ENCODE data around the gene ZBTB7C.

The ZBTB7C gene

DNA sequence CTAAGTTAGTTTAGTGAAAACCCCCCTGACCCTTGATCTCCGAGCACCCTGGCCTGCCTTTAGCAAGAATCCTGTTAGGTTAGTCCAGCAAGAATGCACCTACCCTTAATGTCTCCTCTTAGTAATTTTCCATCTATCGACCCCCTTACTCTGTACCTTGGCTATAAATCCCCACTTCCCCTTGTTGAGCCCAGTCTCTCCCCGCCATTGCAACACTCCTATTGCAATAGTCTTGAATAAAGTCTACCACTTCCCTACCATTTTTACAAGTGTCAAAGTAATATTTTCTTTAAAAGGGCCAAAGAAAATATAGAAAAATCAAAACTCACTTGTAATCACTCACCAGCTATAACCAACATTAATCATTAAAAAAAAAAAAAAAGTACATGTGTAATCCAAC lies 4.2 kb upstream of the ZBTB7C start:
- H3K36me3 ChIP-seq (ENCODE audit: insufficient read depth, low read length) = no peaks in the 10 kb centered on the region
- H3K27ac ChIP-seq (ENCODE audit: low read depth, low read length) = no peak overlapping the region
- no peak overlapping the region for H3K9ac ChIP-seq (ENCODE audit: low read length)
- H3K27me3 ChIP-seq (ENCODE audit: control insufficient read depth in 1 of 2, insufficient read depth in 2 of 2, low read length in 2 of 2) = peaks cover 20 to 34% of the 10 kb centered on the region in 2 donors
- H3K4me1 ChIP-seq (ENCODE audit: insufficient read depth, low read length) = peaks cover 10% of the 10 kb centered on the region
- no peaks in the 10 kb centered on the region for H3K9me3 ChIP-seq (ENCODE audit: low read length)
- H3K4me3 ChIP-seq (ENCODE audit: low read depth in 1 of 2, low read length in 2 of 2) = no peak overlapping the region

DNA sequence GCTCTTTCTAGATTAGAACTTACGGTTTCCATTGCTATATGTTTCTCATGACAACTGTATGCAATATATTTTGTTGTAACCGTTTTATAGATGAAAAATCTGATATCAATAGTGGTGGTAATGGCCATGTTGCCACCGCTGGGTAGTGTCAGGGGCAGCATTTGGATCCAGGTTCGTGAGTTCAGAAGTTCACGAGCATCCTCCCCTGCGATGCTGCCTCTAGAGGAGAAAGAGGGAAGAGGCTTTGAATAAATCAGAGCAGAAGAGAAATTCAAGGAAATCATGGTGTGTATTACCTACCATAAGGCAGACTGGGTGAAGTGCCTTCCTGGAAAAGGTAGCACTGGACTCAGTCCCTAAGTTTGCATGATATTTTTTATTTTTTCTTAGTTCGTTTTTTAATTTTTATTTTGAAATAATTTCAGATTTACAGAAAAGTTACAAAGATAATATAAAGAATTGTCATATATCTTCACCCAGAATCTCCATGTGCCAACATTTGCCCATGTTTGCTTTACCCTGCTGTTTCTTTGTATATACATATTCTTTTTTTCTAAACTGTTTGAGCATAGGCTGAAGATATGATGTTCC lies 3.3 kb upstream of the ZBTB7C start:
- H3K9ac ChIP-seq (ENCODE audit: low read length) = no peak overlapping the region
- peaks cover 27 to 43% of the 10 kb centered on the region in 2 donors for H3K27me3 ChIP-seq (ENCODE audit: control insufficient read depth in 1 of 2, insufficient read depth in 2 of 2, low read length in 2 of 2)
- no peak overlapping the region for H3K27ac ChIP-seq (ENCODE audit: low read depth, low read length)
- no peak overlapping the region for H3K4me3 ChIP-seq (ENCODE audit: low read depth in 1 of 2, low read length in 2 of 2)
- no peaks in the 10 kb centered on the region for H3K9me3 ChIP-seq (ENCODE audit: low read length)
- no peaks in the 10 kb centered on the region for H3K36me3 ChIP-seq (ENCODE audit: insufficient read depth, low read length)
- peaks cover 16% of the 10 kb centered on the region for H3K4me1 ChIP-seq (ENCODE audit: insufficient read depth, low read length)

DNA sequence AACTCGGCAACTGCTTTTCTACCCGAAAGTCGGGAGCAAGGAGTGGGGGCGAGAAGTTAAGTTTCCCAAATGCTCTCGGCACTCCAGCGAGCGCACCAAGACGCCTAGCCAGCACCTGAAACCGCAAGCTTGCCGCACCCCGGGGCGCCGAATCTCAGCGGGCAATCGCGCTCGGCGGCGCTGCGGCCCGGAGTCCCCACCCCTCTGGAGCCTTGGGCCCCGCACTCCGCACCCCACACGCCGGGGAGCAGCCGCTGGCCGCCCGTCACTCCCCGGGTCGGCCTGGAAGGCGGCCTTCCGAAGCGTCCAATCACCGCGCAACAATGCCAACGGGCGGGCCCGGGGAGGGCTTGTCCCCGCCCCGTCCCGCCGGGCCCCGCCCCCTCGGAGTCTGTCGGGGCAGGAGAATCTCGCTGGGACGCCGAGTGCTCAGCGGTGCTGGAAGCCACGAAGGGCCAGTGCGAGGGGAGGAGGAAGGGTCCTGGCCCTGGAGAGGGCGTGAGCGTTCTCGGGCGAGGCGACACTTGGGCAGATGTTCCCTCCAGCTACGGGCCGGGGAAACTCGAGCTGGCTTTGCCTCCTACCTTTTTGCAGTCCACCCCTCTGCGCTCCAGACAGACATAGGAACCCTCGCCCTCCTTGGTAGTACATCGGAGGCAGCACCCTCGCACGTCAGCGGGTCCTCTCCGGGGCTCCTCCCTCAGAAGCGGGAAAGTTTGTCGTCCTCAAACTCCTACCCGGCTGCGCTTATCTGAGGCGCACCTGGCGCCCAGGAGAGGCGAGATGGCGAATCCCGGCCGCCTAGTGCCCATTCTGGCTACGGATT lies 1.1 kb upstream of the ZBTB7C start:
- H3K4me1 ChIP-seq (ENCODE audit: insufficient read depth, low read length) = peaks cover 16% of the 10 kb centered on the region
- H3K4me3 ChIP-seq (ENCODE audit: low read depth in 1 of 2, low read length in 2 of 2) = peak overlapping the region; percentile 62 to 71
- peak overlapping the region; percentile 45 for H3K27ac ChIP-seq (ENCODE audit: low read depth, low read length)
- H3K9ac ChIP-seq (ENCODE audit: low read length) = no peak overlapping the region
- H3K27me3 ChIP-seq (ENCODE audit: control insufficient read depth in 1 of 2, insufficient read depth in 2 of 2, low read length in 2 of 2) = peaks cover 33 to 59% of the 10 kb centered on the region in 2 donors
- no peaks in the 10 kb centered on the region for H3K9me3 ChIP-seq (ENCODE audit: low read length)
- H3K36me3 ChIP-seq (ENCODE audit: insufficient read depth, low read length) = no peaks in the 10 kb centered on the region

DNA sequence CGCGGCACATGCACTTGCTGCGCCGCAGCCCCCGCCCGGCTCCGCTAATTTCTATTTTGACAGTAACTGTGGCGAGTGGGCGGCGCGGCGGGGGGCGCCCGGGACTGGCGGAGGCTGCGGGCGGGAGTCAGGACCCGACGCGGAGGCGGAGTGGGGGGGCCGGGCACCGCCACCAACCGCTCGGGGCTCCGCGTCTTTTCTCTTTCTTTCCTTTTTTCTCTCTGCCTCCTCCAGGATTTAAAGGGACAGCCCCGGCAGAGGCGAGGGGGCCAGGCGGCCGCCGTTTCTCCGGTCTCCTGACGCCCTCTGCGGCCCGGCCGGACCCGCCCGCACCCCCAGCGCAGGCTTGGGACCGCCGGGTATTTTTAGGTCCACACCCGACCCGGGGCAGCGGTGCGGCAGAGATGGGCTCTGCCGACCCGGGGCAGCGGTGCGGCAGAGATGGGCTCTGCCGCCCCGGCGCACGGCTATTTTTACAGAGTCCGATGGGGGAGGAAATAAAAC lies 460 bp upstream of the ZBTB7C start:
- H3K27me3 ChIP-seq (ENCODE audit: control insufficient read depth in 1 of 2, insufficient read depth in 2 of 2, low read length in 2 of 2) = peaks cover 33 to 61% of the 10 kb centered on the region in 2 donors

DNA sequence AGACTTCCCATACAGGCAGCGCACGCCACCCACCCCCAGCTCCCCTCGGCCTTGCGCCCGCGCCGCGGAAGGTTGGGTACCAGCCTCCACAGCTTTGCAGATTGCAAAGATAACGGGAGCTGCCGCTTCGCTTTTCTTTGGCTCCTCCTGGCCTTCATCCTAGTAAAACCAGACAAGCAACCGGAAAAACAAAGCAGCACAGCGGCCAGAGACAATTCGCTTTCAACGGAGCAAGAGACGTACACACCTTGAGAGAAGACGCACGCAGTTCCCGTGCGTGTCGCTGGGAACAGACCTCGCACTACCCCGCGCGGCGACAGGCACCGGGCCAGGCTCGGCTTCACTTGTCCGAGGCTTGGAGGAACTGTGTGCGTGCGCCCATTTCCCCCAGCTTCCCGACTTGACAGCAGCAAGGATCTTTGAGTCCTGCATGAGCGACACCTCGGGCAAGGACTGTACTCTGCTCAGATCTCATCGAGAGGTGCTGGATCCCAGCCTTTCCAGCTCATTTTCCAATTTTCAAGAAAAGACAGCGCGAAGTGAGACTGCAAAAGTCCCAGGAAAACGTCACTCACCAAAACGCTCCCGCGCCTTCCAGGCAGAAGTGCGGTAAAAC lies 964 bp downstream of the ZBTB7C start:
- Histone ChIP-seq H3K27me3 (ENCODE audit: control insufficient read depth in 1 of 2, insufficient read depth in 2 of 2, low read length in 2 of 2) (peaks cover 24 to 61% of the 10 kb centered on the region in 2 donors), H3K4me1 (ENCODE audit: insufficient read depth, low read length) (peaks cover 16% of the 10 kb centered on the region), H3K4me3 (ENCODE audit: low read depth in 1 of 2, low read length in 2 of 2) (peak overlapping the region; percentile 61 to 68), H3K9ac (ENCODE audit: low read length) (no peak overlapping the region), H3K27ac (ENCODE audit: low read depth, low read length) (no peak overlapping the region), H3K36me3 (ENCODE audit: insufficient read depth, low read length) (no peaks in the 10 kb centered on the region), H3K9me3 (ENCODE audit: low read length) (no peaks in the 10 kb centered on the region)

More for the DNA sequence above, 460 bp upstream of the ZBTB7C start:
- peak overlapping the region; percentile 62 to 71 for H3K4me3 ChIP-seq (ENCODE audit: low read depth in 1 of 2, low read length in 2 of 2)
- peaks cover 16% of the 10 kb centered on the region for H3K4me1 ChIP-seq (ENCODE audit: insufficient read depth, low read length)
- H3K27ac ChIP-seq (ENCODE audit: low read depth, low read length) = peak overlapping the region; percentile 45
- no peaks in the 10 kb centered on the region for H3K9me3 ChIP-seq (ENCODE audit: low read length)
- H3K9ac ChIP-seq (ENCODE audit: low read length) = no peak overlapping the region
- no peaks in the 10 kb centered on the region for H3K36me3 ChIP-seq (ENCODE audit: insufficient read depth, low read length)

DNA sequence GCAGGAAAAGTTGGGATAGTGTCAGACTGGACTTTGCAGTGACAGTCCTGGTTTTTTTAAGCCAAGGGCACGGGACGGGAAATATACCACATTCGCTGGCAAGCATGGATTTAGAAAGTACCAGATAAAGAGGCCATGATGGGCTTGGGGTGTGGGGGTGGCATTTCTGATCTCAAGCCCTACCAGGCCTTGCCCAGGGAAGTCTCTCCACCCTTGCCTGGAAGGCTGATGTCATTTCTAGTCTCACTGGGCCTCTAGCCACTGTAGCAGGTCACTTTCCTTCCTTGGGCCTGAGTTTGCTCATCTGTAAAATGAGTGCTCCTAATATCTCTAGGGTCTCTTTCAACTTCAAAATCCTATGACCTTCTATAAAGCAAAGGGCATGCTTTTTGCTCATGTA lies 1.8 kb downstream of the ZBTB7C start:
- H3K27ac ChIP-seq (ENCODE audit: low read depth, low read length) = no peak overlapping the region
- no peak overlapping the region for H3K4me3 ChIP-seq (ENCODE audit: low read depth in 1 of 2, low read length in 2 of 2)
- peaks cover 24 to 58% of the 10 kb centered on the region in 2 donors for H3K27me3 ChIP-seq (ENCODE audit: control insufficient read depth in 1 of 2, insufficient read depth in 2 of 2, low read length in 2 of 2)

DNA sequence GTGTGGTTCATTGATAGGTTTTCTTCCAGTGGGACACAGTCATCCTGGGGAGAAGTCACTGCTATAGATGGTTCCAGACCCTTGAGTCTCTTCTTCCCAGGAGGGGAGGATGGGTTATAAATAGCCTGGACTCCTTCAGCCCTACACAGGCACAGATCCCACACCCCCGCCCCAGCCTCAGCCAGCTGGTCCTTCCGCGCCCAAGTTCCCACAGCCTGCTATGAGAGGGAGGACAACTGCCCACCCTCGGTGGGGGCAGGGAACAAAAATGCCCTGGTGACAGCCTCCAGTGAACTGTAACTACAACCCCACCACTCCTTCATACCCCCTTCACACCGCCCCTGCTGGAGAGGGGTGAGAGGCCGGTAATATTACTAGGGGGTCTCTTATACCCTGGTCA lies 3.2 kb downstream of the ZBTB7C start:
- Histone ChIP-seq H3K4me3 (ENCODE audit: low read depth in 1 of 2, low read length in 2 of 2) (no peak overlapping the region), H3K27ac (ENCODE audit: low read depth, low read length) (no peak overlapping the region), H3K4me1 (ENCODE audit: insufficient read depth, low read length) (peaks cover 15% of the 10 kb centered on the region), H3K27me3 (ENCODE audit: control insufficient read depth in 1 of 2, insufficient read depth in 2 of 2, low read length in 2 of 2) (peaks cover 19 to 44% of the 10 kb centered on the region in 2 donors), H3K9ac (ENCODE audit: low read length) (no peak overlapping the region), H3K9me3 (ENCODE audit: low read length) (no peaks in the 10 kb centered on the region), H3K36me3 (ENCODE audit: insufficient read depth, low read length) (no peaks in the 10 kb centered on the region)

More for the DNA sequence above, 1.8 kb downstream of the ZBTB7C start:
- H3K4me1 ChIP-seq (ENCODE audit: insufficient read depth, low read length) = peaks cover 16% of the 10 kb centered on the region
- H3K9me3 ChIP-seq (ENCODE audit: low read length) = no peaks in the 10 kb centered on the region
- no peaks in the 10 kb centered on the region for H3K36me3 ChIP-seq (ENCODE audit: insufficient read depth, low read length)
- no peak overlapping the region for H3K9ac ChIP-seq (ENCODE audit: low read length)

DNA sequence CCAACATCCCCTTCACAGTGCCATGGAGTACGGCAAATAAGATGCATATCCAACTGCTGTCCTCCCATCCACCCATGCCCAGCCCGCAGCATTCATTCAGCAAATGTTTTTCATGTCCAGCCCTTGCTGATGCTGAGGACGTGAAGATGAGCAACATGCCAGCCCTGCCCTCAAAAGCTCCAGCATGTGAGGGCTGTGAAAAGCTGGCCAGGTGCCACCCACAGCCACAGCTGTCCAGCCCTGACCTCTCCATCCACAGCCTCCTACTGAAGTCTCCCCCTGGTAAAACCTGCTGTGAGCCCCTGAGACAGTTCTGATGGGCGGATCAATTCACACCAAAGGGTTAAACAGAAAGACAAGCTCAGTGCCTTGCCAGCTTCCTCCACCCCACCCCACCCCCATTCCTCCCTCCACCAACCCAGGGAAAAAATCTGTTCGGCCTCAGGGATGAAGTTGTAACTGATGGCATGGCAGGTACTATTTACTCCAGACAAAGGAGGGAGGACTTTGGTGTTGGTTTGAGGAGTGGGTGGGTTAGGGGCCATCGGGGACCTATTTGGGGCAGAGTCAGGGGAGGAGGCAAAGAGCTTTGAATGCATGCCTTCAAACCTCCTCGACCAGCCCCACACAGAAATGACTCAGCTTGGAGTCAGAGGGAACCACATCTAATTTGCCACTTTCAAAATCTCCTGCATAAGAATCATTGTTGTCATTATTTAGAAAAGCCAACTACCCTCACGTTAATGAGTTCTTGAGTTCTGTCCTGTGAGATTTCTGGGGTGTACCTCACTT lies 4.3 kb downstream of the ZBTB7C start:
- no peaks in the 10 kb centered on the region for H3K36me3 ChIP-seq (ENCODE audit: insufficient read depth, low read length)
- no peak overlapping the region for H3K9ac ChIP-seq (ENCODE audit: low read length)
- H3K4me3 ChIP-seq (ENCODE audit: low read depth in 1 of 2, low read length in 2 of 2) = no peak overlapping the region
- peaks cover 14 to 39% of the 10 kb centered on the region in 2 donors for H3K27me3 ChIP-seq (ENCODE audit: control insufficient read depth in 1 of 2, insufficient read depth in 2 of 2, low read length in 2 of 2)
- no peak overlapping the region for H3K27ac ChIP-seq (ENCODE audit: low read depth, low read length)
- H3K9me3 ChIP-seq (ENCODE audit: low read length) = no peaks in the 10 kb centered on the region
- peaks cover 9% of the 10 kb centered on the region for H3K4me1 ChIP-seq (ENCODE audit: insufficient read depth, low read length)

DNA sequence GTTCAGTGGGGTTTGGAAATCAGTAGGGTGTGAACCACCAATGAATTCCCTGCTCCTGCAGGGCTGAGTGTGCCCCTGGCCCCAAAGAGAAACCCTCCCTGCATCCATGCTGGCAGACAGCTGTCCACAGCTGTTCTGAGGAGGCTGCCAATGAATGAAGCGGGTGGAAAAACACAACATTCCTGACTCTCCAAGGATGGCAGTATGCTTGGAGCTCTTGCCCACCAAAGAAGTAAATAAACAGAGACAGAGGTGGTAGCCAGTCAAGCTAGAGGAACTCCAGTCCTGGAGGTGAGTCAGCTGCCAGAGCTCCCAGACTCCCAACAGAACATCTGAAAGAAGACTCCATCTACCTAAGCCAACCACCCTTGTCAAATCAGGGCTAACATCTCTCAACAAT lies 6.2 kb downstream of the ZBTB7C start:
- Histone ChIP-seq H3K27ac (ENCODE audit: low read depth, low read length) (no peak overlapping the region), H3K9me3 (ENCODE audit: low read length) (no peaks in the 10 kb centered on the region), H3K4me3 (ENCODE audit: low read depth in 1 of 2, low read length in 2 of 2) (no peak overlapping the region), H3K36me3 (ENCODE audit: insufficient read depth, low read length) (no peaks in the 10 kb centered on the region), H3K4me1 (ENCODE audit: insufficient read depth, low read length) (peaks cover 2% of the 10 kb centered on the region), H3K9ac (ENCODE audit: low read length) (no peak overlapping the region), H3K27me3 (ENCODE audit: control insufficient read depth in 1 of 2, insufficient read depth in 2 of 2, low read length in 2 of 2) (peaks cover 10 to 32% of the 10 kb centered on the region in 2 donors)

DNA sequence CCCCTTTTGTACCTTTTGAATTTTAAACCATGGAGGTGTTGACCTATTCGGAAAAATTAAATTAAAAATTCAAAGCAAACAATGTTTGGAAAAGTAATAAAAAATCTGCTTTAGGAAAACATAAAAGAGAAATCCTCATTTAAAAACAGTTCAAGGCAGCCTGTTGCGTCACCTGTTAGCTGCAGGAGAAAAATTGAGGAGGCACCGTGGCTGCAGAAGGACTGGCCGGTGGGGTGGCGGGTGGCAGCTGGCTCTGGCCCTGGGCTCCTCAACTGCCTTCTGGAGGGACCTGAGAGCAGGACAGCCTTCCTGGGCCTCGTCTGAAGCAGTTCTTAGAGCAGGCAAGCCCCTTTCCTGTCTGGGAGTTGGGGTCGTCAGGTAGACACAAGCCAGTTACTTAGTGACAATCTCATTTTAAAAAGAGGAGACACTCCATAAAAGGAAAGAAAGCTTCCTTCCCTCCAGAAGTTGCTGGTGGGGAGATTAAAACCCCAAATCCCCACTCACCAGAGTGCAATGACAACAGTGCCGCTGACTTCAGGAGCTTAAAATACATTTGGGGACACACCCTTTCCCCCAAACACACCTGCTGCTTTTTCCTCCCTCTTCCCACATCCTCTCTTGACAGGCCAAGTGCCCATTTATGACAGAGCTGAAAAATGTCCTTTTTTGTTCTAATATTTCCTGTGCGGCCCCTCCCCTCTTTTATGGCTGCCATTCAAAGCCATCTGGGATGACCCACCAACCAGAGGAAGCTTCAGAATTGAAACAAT lies 9.7 kb downstream of the ZBTB7C start:
- Histone ChIP-seq H3K36me3 (ENCODE audit: insufficient read depth, low read length) (no peaks in the 10 kb centered on the region), H3K27ac (ENCODE audit: low read depth, low read length) (no peak overlapping the region), H3K27me3 (ENCODE audit: control insufficient read depth in 1 of 2, insufficient read depth in 2 of 2, low read length in 2 of 2) (peaks cover 0 to 12% of the 10 kb centered on the region in 2 donors), H3K4me3 (ENCODE audit: low read depth in 1 of 2, low read length in 2 of 2) (no peak overlapping the region), H3K9me3 (ENCODE audit: low read length) (no peaks in the 10 kb centered on the region), H3K9ac (ENCODE audit: low read length) (no peak overlapping the region), H3K4me1 (ENCODE audit: insufficient read depth, low read length) (no peaks in the 10 kb centered on the region)
